Gastrocnemius medialis (tissue), 4 donors: Measurements from ENCODE around the gene OR2C3.

ENCODE experiments used
- CTCF ChIP-seq, 5 experiments: fragments of 450-650 bp in 3 of 5; fragments of 200-600 bp in 2 of 5; sonication (generic) in 2 of 5; IDR thresholded peaks in 4 of 5; conservative IDR thresholded peaks in 1 of 5; 1 replicate in 4 of 5; 2 replicates in 1 of 5; pipeline ENCODE4 v1.5.1; 2016 to 2019; ENCODE audit warnings: antibody characterized with exemption in 5 of 5, mild to moderate bottlenecking in 3 of 5, moderate library complexity in 3 of 5
- POLR2A ChIP-seq, 2 donors: fragments of 450-650 bp; IDR thresholded peaks; one replicate each; pipeline ENCODE4 v1.6.1; 2017; ENCODE audit warnings: antibody characterized with exemption in 2 of 2, mild to moderate bottlenecking in 2 of 2, moderate library complexity in 2 of 2

GRCh38 chr1:247494767-247495166 is 41.5 kb downstream of the OR2C3 start:
- no peak for TF ChIP-seq POLR2A (IDR thresholded peaks at IDR 0.05)
- no peak for TF ChIP-seq CTCF (IDR thresholded peaks at IDR 0.05 in 4 of 5, conservative IDR thresholded peaks at IDR 0.05 in 1 of 5)
